Measurements from ENCODE around the gene GAREM2. TPM values are rescaled to one million over a fixed set of nuclear protein-coding genes. Genes with fewer than 3 reads are reported as not detected.

The GAREM2 gene
- total RNA-seq, 1 donor from 2014 or later = 8.2 TPM

- no peak for DNase-seq
- Mint-ChIP-seq H3K27me3 (no peaks in the 10 kb centered on the region), H3K36me3 (ENCODE audit: low read depth) (peaks cover 70% of the 10 kb centered on the region), H3K4me3 (no peak overlapping the region), H3K9me3 (no peaks in the 10 kb centered on the region), H3K27ac (no peak overlapping the region), H3K4me1 (no peaks in the 10 kb centered on the region)
- intact Hi-C loops (cut with micrococcal nuclease) = no loop called here
Observed at GRCh38 chr2:26214759-26215158, 41.9 kb downstream of the GAREM2 start.

GRCh38 chr2:26215833-26216232, 42.9 kb downstream of the GAREM2 start:
- no peaks in the 10 kb centered on the region for H3K27me3 Mint-ChIP-seq
- no peak for DNase-seq
- intact Hi-C loops (cut with micrococcal nuclease) = no loop called here
- H3K4me3 Mint-ChIP-seq = no peak overlapping the region
- no peak overlapping the region for H3K27ac Mint-ChIP-seq
- no peaks in the 10 kb centered on the region for H3K4me1 Mint-ChIP-seq
- peaks cover 68% of the 10 kb centered on the region for H3K36me3 Mint-ChIP-seq (ENCODE audit: low read depth)
- no peaks in the 10 kb centered on the region for H3K9me3 Mint-ChIP-seq

GRCh38 chr2:26216587-26216986, 43.7 kb downstream of the GAREM2 start:
- Mint-ChIP-seq H3K27ac (no peak overlapping the region), H3K4me3 (no peak overlapping the region), H3K4me1 (no peaks in the 10 kb centered on the region), H3K27me3 (no peaks in the 10 kb centered on the region), H3K36me3 (ENCODE audit: low read depth) (peaks cover 64% of the 10 kb centered on the region), H3K9me3 (no peaks in the 10 kb centered on the region)
- intact Hi-C loops (cut with micrococcal nuclease) = no loop called here
- no peak for DNase-seq

- H3K9me3 Mint-ChIP-seq = no peaks in the 10 kb centered on the region
- H3K27ac Mint-ChIP-seq = no peak overlapping the region
- no peaks in the 10 kb centered on the region for H3K27me3 Mint-ChIP-seq
- peaks cover 59% of the 10 kb centered on the region for H3K36me3 Mint-ChIP-seq (ENCODE audit: low read depth)
- no peak overlapping the region for H3K4me3 Mint-ChIP-seq
- no peak for DNase-seq
- no peaks in the 10 kb centered on the region for H3K4me1 Mint-ChIP-seq
- intact Hi-C loops (cut with micrococcal nuclease) = no loop called here
Observed at GRCh38 chr2:26217720-26218119, 44.8 kb downstream of the GAREM2 start.

- H3K36me3 Mint-ChIP-seq (ENCODE audit: low read depth) = peaks cover 48% of the 10 kb centered on the region
- H3K27me3 Mint-ChIP-seq = no peaks in the 10 kb centered on the region
Observed at GRCh38 chr2:26223018-26223417, 50.1 kb downstream of the GAREM2 start.

GRCh38 chr2:26224095-26224494, 51.2 kb downstream of the GAREM2 start:
- H3K36me3 Mint-ChIP-seq (ENCODE audit: low read depth) = peaks cover 53% of the 10 kb centered on the region
- H3K9me3 Mint-ChIP-seq = no peaks in the 10 kb centered on the region
- no peaks in the 10 kb centered on the region for H3K27me3 Mint-ChIP-seq
- H3K4me3 Mint-ChIP-seq = no peak overlapping the region
- no peak overlapping the region for H3K27ac Mint-ChIP-seq
- no peaks in the 10 kb centered on the region for H3K4me1 Mint-ChIP-seq
- DNase-seq = no peak
- intact Hi-C loops (cut with micrococcal nuclease) = no loop called here

More at GRCh38 chr2:26223018-26223417, 50.1 kb downstream of the GAREM2 start:
- Mint-ChIP-seq H3K9me3 (no peaks in the 10 kb centered on the region), H3K27ac (no peak overlapping the region), H3K4me1 (no peaks in the 10 kb centered on the region), H3K4me3 (no peak overlapping the region)
- no peak for DNase-seq
- intact Hi-C loops (cut with micrococcal nuclease) = no loop called here

GRCh38 chr2:26229595-26229994, 56.7 kb downstream of the GAREM2 start:
- DNase-seq = no peak
- intact Hi-C loops (cut with micrococcal nuclease) = no loop called here
- H3K4me1 Mint-ChIP-seq = peaks cover 2% of the 10 kb centered on the region
- H3K27ac Mint-ChIP-seq = no peak overlapping the region
- no peaks in the 10 kb centered on the region for H3K9me3 Mint-ChIP-seq
- H3K27me3 Mint-ChIP-seq = no peaks in the 10 kb centered on the region
- peaks cover 68% of the 10 kb centered on the region for H3K36me3 Mint-ChIP-seq (ENCODE audit: low read depth)
- no peak overlapping the region for H3K4me3 Mint-ChIP-seq

GRCh38 chr2:26230806-26231205, 57.9 kb downstream of the GAREM2 start:
- H3K4me1 Mint-ChIP-seq = peaks cover 2% of the 10 kb centered on the region
- intact Hi-C loops (cut with micrococcal nuclease) = no loop called here

GRCh38 chr2:26235089-26235488, 62.2 kb downstream of the GAREM2 start:
- H3K9me3 Mint-ChIP-seq = no peaks in the 10 kb centered on the region
- no peak overlapping the region for H3K27ac Mint-ChIP-seq
- H3K4me1 Mint-ChIP-seq = peaks cover 4% of the 10 kb centered on the region
- no peak for DNase-seq
- H3K27me3 Mint-ChIP-seq = no peaks in the 10 kb centered on the region
- intact Hi-C loops (cut with micrococcal nuclease) = no loop called here
- no peak overlapping the region for H3K4me3 Mint-ChIP-seq
- peaks cover 39% of the 10 kb centered on the region for H3K36me3 Mint-ChIP-seq (ENCODE audit: low read depth)

More at GRCh38 chr2:26230806-26231205, 57.9 kb downstream of the GAREM2 start:
- no peaks in the 10 kb centered on the region for H3K9me3 Mint-ChIP-seq
- H3K27ac Mint-ChIP-seq = no peak overlapping the region
- peaks cover 66% of the 10 kb centered on the region for H3K36me3 Mint-ChIP-seq (ENCODE audit: low read depth)
- no peaks in the 10 kb centered on the region for H3K27me3 Mint-ChIP-seq
- no peak for DNase-seq
- H3K4me3 Mint-ChIP-seq = no peak overlapping the region

- DNase-seq = no peak
- H3K27me3 Mint-ChIP-seq = no peaks in the 10 kb centered on the region
- intact Hi-C loops (cut with micrococcal nuclease) = no loop called here
- no peak overlapping the region for H3K27ac Mint-ChIP-seq
- H3K36me3 Mint-ChIP-seq (ENCODE audit: low read depth) = peaks cover 30% of the 10 kb centered on the region
- peaks cover 22% of the 10 kb centered on the region for H3K4me1 Mint-ChIP-seq
- no peak overlapping the region for H3K4me3 Mint-ChIP-seq
- no peaks in the 10 kb centered on the region for H3K9me3 Mint-ChIP-seq
Observed at GRCh38 chr2:26237868-26238267, 65.0 kb downstream of the GAREM2 start.

- no peak for DNase-seq
- peaks cover 28% of the 10 kb centered on the region for H3K4me1 Mint-ChIP-seq
- H3K27me3 Mint-ChIP-seq = no peaks in the 10 kb centered on the region
- H3K4me3 Mint-ChIP-seq = no peak overlapping the region
- H3K27ac Mint-ChIP-seq = no peak overlapping the region
- H3K36me3 Mint-ChIP-seq (ENCODE audit: low read depth) = peaks cover 32% of the 10 kb centered on the region
- no peaks in the 10 kb centered on the region for H3K9me3 Mint-ChIP-seq
- intact Hi-C loops (cut with micrococcal nuclease) = no loop called here
Observed at GRCh38 chr2:26238311-26238958, 65.5 kb downstream of the GAREM2 start.

Other genes starting within 250 kb of the GAREM2 start
- 6.2 and 6.7 TPM in 2 replicates for gene KIF3C, start 190.6 kb upstream of the GAREM2 start, total RNA-seq
- gene RAB10, start 139.0 kb upstream of the GAREM2 start, total RNA-seq = 133 and 141 TPM in 2 replicates
- 110 and 112 TPM in 2 replicates for gene HADHA, start 71.5 kb downstream of the GAREM2 start, total RNA-seq
- 81.2 and 86.6 TPM in 2 replicates for gene HADHB, start 71.9 kb downstream of the GAREM2 start, total RNA-seq
- gene SELENOI, start 173.1 kb downstream of the GAREM2 start, total RNA-seq = 63.7 and 68.8 TPM in 2 replicates
- gene ADGRF3, start 173.7 kb downstream of the GAREM2 start, total RNA-seq = 3.4 and 3.5 TPM in 2 replicates
- gene DRC1, start 228.8 kb downstream of the GAREM2 start, total RNA-seq = not detected in 2 replicates